HepG2 (cell line): Measurements from ENCODE around the gene KLHL3. TPM values are rescaled to one million over a fixed set of nuclear protein-coding genes. Genes with fewer than 3 reads are reported as not detected.
A peak's percentile ranks its signal among the peaks of the same experiment; 100 is the strongest.

Experiments
- ATAC-seq: fragments of 200-7000 bp; cut with Tn5 transposase; 3 replicates; pipeline ENCODE4 v1.9.1; 2020; ENCODE audit warnings: mild to moderate bottlenecking, moderate library complexity
- BruUV-seq: library from RNA; stranded (reverse); fragments of 400-500 nt; replicated peaks from 2 replicates; lab custom pipeline; 2021; lab: Mats Ljungman, UMichigan
- CTCF ChIA-PET: fragments of 300-600 bp; formaldehyde crosslinking; extraction: SDS; loops from one replicate; lab custom pipeline; 2021; ENCODE audit warnings: low total read pairs, inconsistent platforms, low intra/inter-chr PET ratio; lab: Yijun Ruan, JAX
- POLR2A ChIA-PET: fragments of 350-600 bp; sonication (Branson Sonifier 250); formaldehyde crosslinking; loops from one replicate; lab custom pipeline; 2020; ENCODE audit warnings: antibody characterized with exemption, inconsistent platforms; lab: Yijun Ruan, JAX
- DNase-seq: peaks from one replicate; pipeline ENCODE4 v3.0.0-alpha.2; 2015; ENCODE audit warnings: low spot score
- FAIRE-seq: peaks from 3 replicates; lab custom pipeline; 2011; peaks lifted over from hg19 to GRCh38; lab: Jason Lieb, UNC
- H2AFZ ChIP-seq: one replicate; pipeline ENCODE4 v1.6.1; 2011; ENCODE audit warnings: low read length, inconsistent platforms
- H3K27ac ChIP-seq: fragments of 300-600 bp; 3 replicates; pipeline ENCODE4 v1.8.0; 2011; ENCODE audit warnings: mixed run types, mild to moderate bottlenecking, mixed read lengths, low read length, inconsistent platforms; ENCODE audit not compliant: insufficient read depth; ENCODE audit errors: extremely low read length
- H3K27me3 ChIP-seq, 2 experiments: fragments of 200-600 bp in 1 of 2; 2 replicates in 1 of 2; 3 replicates in 1 of 2; pipeline versions ENCODE4 v1.6.0 to v1.8.0; 2011; ENCODE audit warnings: low read length in 2 of 2, mild to moderate bottlenecking in 2 of 2, moderate library complexity in 2 of 2, inconsistent platforms in 1 of 2; ENCODE audit not compliant: insufficient read depth in 2 of 2, control insufficient read depth in 1 of 2
- H3K36me3 ChIP-seq, 2 experiments: fragments of 200-600 bp in 1 of 2; replicated peaks in 1 of 2; 2 replicates in 1 of 2; 3 replicates in 1 of 2; pipeline versions ENCODE4 v1.5.1 to v1.8.0; 2011; ENCODE audit warnings: low read length in 2 of 2, inconsistent platforms in 1 of 2; ENCODE audit not compliant: insufficient read depth in 2 of 2, control insufficient read depth in 1 of 2
- H3K4me1 ChIP-seq: 2 replicates; pipeline ENCODE4 v1.5.1; 2012; ENCODE audit warnings: low read length, inconsistent platforms; ENCODE audit not compliant: insufficient read depth
- H3K4me2 ChIP-seq: 2 replicates; pipeline ENCODE4 v1.6.0; 2011; ENCODE audit warnings: low read depth, low read length, inconsistent platforms
- H3K4me3 ChIP-seq, 3 experiments: fragments of 200-600 bp in 1 of 3; sonication (generic), shearing (Covaris generic) in 1 of 3; replicated peaks in 1 of 3; 2 replicates each; pipeline ENCODE4 v1.5.1; 2011 to 2016; ENCODE audit warnings: low read length in 3 of 3, inconsistent platforms in 2 of 3, low read depth in 2 of 3, mild to moderate bottlenecking in 2 of 3, control low read depth in 1 of 3, mixed read lengths in 1 of 3; ENCODE audit not compliant: insufficient read depth in 1 of 3
- H3K79me2 ChIP-seq: one replicate; pipeline ENCODE4 v1.6.1; 2011; ENCODE audit warnings: low read length, inconsistent platforms; ENCODE audit not compliant: insufficient read depth
- H3K9ac ChIP-seq: 2 replicates; pipeline ENCODE4 v1.6.0; 2011; ENCODE audit warnings: mild to moderate bottlenecking, low read depth, low read length, inconsistent platforms; ENCODE audit not compliant: insufficient read depth
- H3K9me3 ChIP-seq: 2 replicates; pipeline ENCODE4 v1.5.1; 2012; ENCODE audit warnings: mild to moderate bottlenecking, low read length
- H4K20me1 ChIP-seq: 2 replicates; pipeline ENCODE4 v1.6.0; 2011; ENCODE audit warnings: inconsistent platforms, mild to moderate bottlenecking, low read length, moderate library complexity; ENCODE audit not compliant: insufficient read depth
- ATF7 ChIP-seq, 2 experiments: fragments of 450-650 bp in 1 of 2; sonication (generic) in 1 of 2; formaldehyde crosslinking in 1 of 2; IDR thresholded peaks; 2 replicates each; pipeline versions ENCODE4 v1.4.0 to v1.6.1; 2016 to 2020; ENCODE audit warnings: antibody characterized with exemption in 1 of 2, mild to moderate bottlenecking in 1 of 2, missing genetic modification reagents in 1 of 2
- ELF4 ChIP-seq: sonication (generic); formaldehyde crosslinking; IDR thresholded peaks from 2 replicates; pipeline ENCODE4 v1.5.0; 2020; ENCODE audit warnings: missing genetic modification reagents, mild to moderate bottlenecking, moderate library complexity, borderline replicate concordance
- EP300 ChIP-seq, 3 experiments: sonication (generic) in 1 of 3; formaldehyde crosslinking in 1 of 3; IDR thresholded peaks; 2 replicates each; pipeline versions ENCODE4 v1.5.1 to v1.6.1; 2011 to 2020; ENCODE audit warnings: low read depth in 2 of 3, low read length in 2 of 3, borderline replicate concordance in 1 of 3, improper control_type of control experiment in 1 of 3, mild to moderate bottlenecking in 1 of 3, missing genetic modification reagents in 1 of 3, moderate library complexity in 1 of 3
- HDAC2 ChIP-seq: sonication (generic); formaldehyde crosslinking; IDR thresholded peaks from 2 replicates; pipeline ENCODE4 v1.4.0; 2020; ENCODE audit warnings: missing genetic modification reagents
- IKZF4 ChIP-seq: sonication (generic); formaldehyde crosslinking; IDR thresholded peaks from 2 replicates; pipeline ENCODE4 v1.5.1; 2020; ENCODE audit warnings: borderline replicate concordance, mild to moderate bottlenecking, low read depth, missing genetic modification reagents; ENCODE audit errors: not compliant biosample characterization
- ISL2 ChIP-seq: sonication (generic); formaldehyde crosslinking; IDR thresholded peaks from 2 replicates; pipeline ENCODE4 v1.5.0; 2020; ENCODE audit warnings: missing genetic modification reagents
- NRL ChIP-seq: sonication (generic); formaldehyde crosslinking; IDR thresholded peaks from 2 replicates; pipeline ENCODE4 v1.5.0; 2020; ENCODE audit warnings: missing genetic modification reagents, mild to moderate bottlenecking, moderate library complexity, borderline replicate concordance
- PHF5A ChIP-seq: IDR thresholded peaks from one replicate; pipeline ENCODE4 v1.6.1; 2018; ENCODE audit warnings: low read depth, missing genetic modification reagents; ENCODE audit not compliant: unreplicated experiment
- SNAI1 ChIP-seq: sonication (generic); formaldehyde crosslinking; IDR thresholded peaks from 2 replicates; pipeline ENCODE4 v1.5.0; 2020; ENCODE audit warnings: mild to moderate bottlenecking, missing genetic modification reagents, borderline replicate concordance
- STAG1 ChIP-seq: sonication (generic); formaldehyde crosslinking; IDR thresholded peaks from 2 replicates; pipeline ENCODE4 v1.4.0; 2020; ENCODE audit warnings: missing genetic modification reagents
- TARDBP ChIP-seq: sonication (generic); formaldehyde crosslinking; IDR thresholded peaks from 2 replicates; pipeline ENCODE4 v1.8.0; 2022; ENCODE audit warnings: mild to moderate bottlenecking, missing genetic modification reagents
- ZEB1 ChIP-seq: IDR thresholded peaks from 2 replicates; pipeline ENCODE4 v1.6.1; 2012; ENCODE audit warnings: mild to moderate bottlenecking, low read depth, inconsistent platforms; ENCODE audit not compliant: insufficient replicate concordance
- ZMYM2 ChIP-seq: sonication (generic); formaldehyde crosslinking; IDR thresholded peaks from 2 replicates; pipeline ENCODE4 v1.8.0; 2022; ENCODE audit warnings: mild to moderate bottlenecking, missing genetic modification reagents
- ZNF614 ChIP-seq: IDR thresholded peaks from 2 replicates; pipeline ENCODE4 v1.6.1; 2018; ENCODE audit warnings: missing biosample characterization, missing genetic modification reagents, inconsistent platforms, borderline replicate concordance
- ZNF672 ChIP-seq: sonication (generic); formaldehyde crosslinking; IDR thresholded peaks from 2 replicates; pipeline ENCODE4 v1.8.1; 2022; ENCODE audit warnings: missing genetic modification reagents
- ZNF7 ChIP-seq: IDR thresholded peaks from 2 replicates; pipeline ENCODE4 v1.6.1; 2016; ENCODE audit warnings: missing biosample characterization, missing genetic modification reagents
- ZSCAN20 ChIP-seq: sonication (generic); formaldehyde crosslinking; IDR thresholded peaks from 2 replicates; pipeline ENCODE4 v1.4.0; 2020; ENCODE audit warnings: missing genetic modification reagents, mild to moderate bottlenecking, borderline replicate concordance
- WGBS: methylation state at CpG from one replicate; pipeline ENCODE4 v1.1.6; 2017; ENCODE audit warnings: low lambda C conversion rate; 5-methylcytosine and 5-hydroxymethylcytosine counted together
- in situ Hi-C: cut with HindIII; loops from 2 replicates; pipeline ENCODE4 v1.10.0; 2017; ENCODE audit warnings: low pct_unique_long_range_greater_than_20kb; ENCODE audit not compliant: extremely low pct_ligation_motif_present
- intact Hi-C: fragments of 100-400 bp; cut with micrococcal nuclease; formaldehyde crosslinking; loops from one replicate; pipeline ENCODE4 v1.10.0; 2022; ENCODE audit not compliant: unreplicated experiment
- polyA plus RNA-seq, 8 experiments: library from polyadenylated mRNA; depleted of rRNA in 3 of 8; stranded (reverse) in 7 of 8; unstranded in 1 of 8; fragments of >200 nt; fragmentation: Illumina TruSeq in 4 of 8; extraction: Trizol in 4 of 8; gene quantifications; 2 replicates each; pipeline versions ENCODE4 v1.2.1 to v1.2.3, GENCODE V29; 2011 to 2016; ENCODE audit warnings: low read depth in 4 of 8, missing spikeins in 1 of 8, mixed read lengths in 1 of 8; ENCODE audit not compliant: insufficient read depth in 1 of 8
- total RNA-seq, 5 experiments: library from RNA; depleted of rRNA; stranded (reverse); fragments of >200 nt; fragmentation: Illumina TruSeq; extraction: Trizol; gene quantifications; 2 replicates each; pipeline ENCODE4 v1.2.3, GENCODE V29; 2016; ENCODE audit warnings: low read depth in 1 of 5
- TF ChIP-seq, protein P1 (sequence below): sonication (generic); formaldehyde crosslinking; IDR thresholded peaks from 2 replicates; pipeline ENCODE4 v1.4.0; 2020; ENCODE audit warnings: missing genetic modification reagents
- TF ChIP-seq, protein P2 (sequence below): sonication (generic); formaldehyde crosslinking; IDR thresholded peaks from 2 replicates; pipeline ENCODE4 v1.5.1; 2020; ENCODE audit warnings: missing genetic modification reagents, mild to moderate bottlenecking, borderline replicate concordance

The KLHL3 gene
- total and polyA plus RNA-seq, 2 of the 13 experiments (the other 11 are each of a cell fraction or from before 2014, with no cell fraction given), result 0.02 to 0.08 TPM

DNA sequence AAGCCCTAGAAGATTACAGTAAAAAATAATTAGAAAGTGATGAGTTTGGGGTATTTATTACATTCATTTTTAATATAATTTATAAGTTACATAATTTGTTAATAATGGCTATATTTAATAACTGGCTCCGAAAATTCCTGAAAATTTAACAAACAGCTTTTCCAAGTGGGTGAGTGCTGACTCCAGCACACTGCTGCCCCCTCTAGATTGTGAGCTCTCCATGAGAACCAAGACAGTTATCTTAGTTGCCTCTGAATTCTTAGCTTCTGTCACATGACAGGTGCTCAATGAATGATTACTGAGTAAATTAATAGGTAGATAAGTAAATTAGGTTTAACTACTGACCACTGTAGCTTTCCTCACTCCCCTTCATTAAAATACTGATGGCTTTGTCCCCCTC is 7.8 kb downstream of the KLHL3 start:
- no TSS peak for BruUV-seq
- CTCF ChIA-PET, result interaction anchor here (0.9 kb wide), 1 partner anchor 68 kb away, joined by 3 read pairs; no protein-coding TSS in a partner anchor
- Histone ChIP-seq H3K79me2 (no peaks in the 10 kb centered on the region), H3K27me3 (peaks cover 0 to 5% of the 10 kb centered on the region in 2 experiments; a peak in 2 of 5 replicates), H3K9ac (no peak overlapping the region), H2AFZ (no peak overlapping the region), H3K4me2 (no peak overlapping the region), H3K4me1 (no peaks in the 10 kb centered on the region), H3K27ac (no peak overlapping the region), H3K4me3 (no peak overlapping the region), H3K9me3 (no peaks in the 10 kb centered on the region), H4K20me1 (no peaks in the 10 kb centered on the region), H3K36me3 (no peaks in the 10 kb centered on the region)
- ATAC-seq (no peak), FAIRE-seq (no peak), DNase-seq (no peak)
- intact Hi-C loops, result no loop called here
- POLR2A ChIA-PET, result no interaction called here
- TF ChIP-seq STAG1, result peak; percentile 30; the same call in 1 of the 2 replicates
- TF ChIP-seq, protein P1, sequence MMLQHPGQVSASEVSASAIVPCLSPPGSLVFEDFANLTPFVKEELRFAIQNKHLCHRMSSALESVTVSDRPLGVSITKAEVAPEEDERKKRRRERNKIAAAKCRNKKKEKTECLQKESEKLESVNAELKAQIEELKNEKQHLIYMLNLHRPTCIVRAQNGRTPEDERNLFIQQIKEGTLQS (CRISPR knock-in tag), result no peak
- in situ Hi-C loops, result no loop called here
- 41% methylated on average over 1 of the region's 1 CpG for WGBS

DNA sequence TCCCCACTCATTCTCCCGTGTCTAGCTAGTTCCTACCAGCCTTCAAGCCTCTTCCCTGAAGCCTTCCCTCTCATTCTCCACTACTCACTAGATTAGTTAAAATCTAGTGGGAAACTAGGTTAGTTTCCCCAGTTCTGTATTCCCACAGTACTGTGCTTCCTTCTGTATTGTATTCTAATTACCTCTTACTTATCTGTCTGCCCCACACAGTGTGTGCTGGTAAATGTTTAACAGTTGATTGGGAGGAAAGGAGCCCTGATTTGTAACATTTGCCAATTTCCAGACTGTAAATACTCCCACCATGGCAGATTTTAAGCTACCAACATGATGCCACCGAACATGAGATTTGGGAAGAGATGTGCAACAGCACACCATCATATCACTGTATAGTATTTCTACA is 8.3 kb downstream of the KLHL3 start:
- intact Hi-C loops (no loop called here), in situ Hi-C loops (no loop called here)
- Histone ChIP-seq H3K4me3 (no peak overlapping the region), H4K20me1 (no peaks in the 10 kb centered on the region), H3K9me3 (no peaks in the 10 kb centered on the region), H3K36me3 (no peaks in the 10 kb centered on the region), H3K9ac (no peak overlapping the region), H3K27me3 (peaks cover 0 to 3% of the 10 kb centered on the region in 2 experiments; a peak in 1 of 5 replicates), H3K4me1 (no peaks in the 10 kb centered on the region), H3K4me2 (no peak overlapping the region), H3K27ac (no peak overlapping the region), H3K79me2 (no peaks in the 10 kb centered on the region), H2AFZ (no peak overlapping the region)
- FAIRE-seq, result no peak
- BruUV-seq, result no TSS peak
- ChIA-PET POLR2A (no interaction called here), CTCF (interaction anchor here (0.9 kb wide), 1 partner anchor 67 kb away, joined by 3 read pairs; no protein-coding TSS in a partner anchor)
- 24% methylated on average over 2 of the region's 2 CpGs for WGBS
- ATAC-seq, result no peak
- no peak for DNase-seq
- TF ChIP-seq ZEB1, result no peak
- TF ChIP-seq ZMYM2, result no peak
- no peak for TF ChIP-seq TARDBP (CRISPR knock-in tag)
- no peak for TF ChIP-seq ZNF672 (CRISPR knock-in tag)
- no peak for TF ChIP-seq ISL2
- TF ChIP-seq SNAI1 (CRISPR knock-in tag), result no peak
- TF ChIP-seq NRL (CRISPR knock-in tag), result no peak
- TF ChIP-seq ZSCAN20, result no peak
- TF ChIP-seq EP300 (IDR thresholded peaks at IDR 0.05; ENCODE audit: low read depth in 2 of 2, low read length in 2 of 2), result no peak
- TF ChIP-seq EP300 (CRISPR knock-in tag; IDR thresholded peaks at IDR 0.05; ENCODE audit: borderline replicate concordance), result no peak
- no peak for TF ChIP-seq IKZF4 (CRISPR knock-in tag)
- TF ChIP-seq, protein P2, sequence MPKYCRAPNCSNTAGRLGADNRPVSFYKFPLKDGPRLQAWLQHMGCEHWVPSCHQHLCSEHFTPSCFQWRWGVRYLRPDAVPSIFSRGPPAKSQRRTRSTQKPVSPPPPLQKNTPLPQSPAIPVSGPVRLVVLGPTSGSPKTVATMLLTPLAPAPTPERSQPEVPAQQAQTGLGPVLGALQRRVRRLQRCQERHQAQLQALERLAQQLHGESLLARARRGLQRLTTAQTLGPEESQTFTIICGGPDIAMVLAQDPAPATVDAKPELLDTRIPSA (CRISPR knock-in tag), result no peak
- TF ChIP-seq ATF7 (IDR thresholded peaks at IDR 0.05), result no peak
- TF ChIP-seq ATF7 (CRISPR knock-in tag; IDR thresholded peaks at IDR 0.05), result no peak
- TF ChIP-seq ZNF614 (CRISPR knock-in tag), result no peak
- no peak for TF ChIP-seq ELF4 (CRISPR knock-in tag)
- no peak for TF ChIP-seq ZNF7
- no peak for TF ChIP-seq HDAC2 (CRISPR knock-in tag)
- TF ChIP-seq PHF5A (CRISPR knock-in tag), result no peak
